ENCODE measurements around the gene CIRBP.

DNA sequence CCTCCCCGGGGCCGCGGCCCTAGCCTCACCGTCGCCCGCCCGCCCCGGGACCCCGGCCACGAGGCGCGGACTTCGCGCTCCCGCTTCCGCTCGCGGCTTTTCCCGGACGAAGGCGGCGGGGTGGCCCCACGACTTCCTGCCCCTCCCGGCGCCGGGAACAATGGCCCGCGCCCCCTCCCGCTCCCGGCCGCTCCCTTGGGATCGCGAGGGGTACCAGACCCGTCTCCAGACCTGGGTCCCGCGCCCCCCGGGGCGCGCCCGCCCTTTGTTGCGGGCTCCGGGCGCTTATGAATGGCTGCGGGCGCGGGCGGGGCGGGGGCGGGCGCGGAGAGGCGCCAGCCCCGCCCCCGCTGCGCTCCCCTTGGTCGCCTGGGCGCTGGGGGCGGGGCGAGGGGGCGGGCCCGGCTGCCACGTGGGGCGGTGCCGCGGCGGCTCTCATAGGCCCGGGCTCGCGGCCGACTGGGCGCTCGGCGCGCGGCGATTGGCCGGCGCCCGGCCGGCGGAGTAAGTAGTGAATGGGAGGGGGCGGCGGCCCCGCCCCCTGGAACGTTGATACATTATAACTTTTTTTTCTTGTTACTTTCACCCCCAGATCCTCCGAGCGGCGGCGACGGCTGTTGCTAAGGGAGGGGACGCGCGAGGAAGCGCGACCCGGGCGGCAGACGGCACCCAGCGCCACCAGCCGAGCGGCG is 19.7 kb upstream of the CIRBP start:
- TF ChIP-seq, protein P1, sequence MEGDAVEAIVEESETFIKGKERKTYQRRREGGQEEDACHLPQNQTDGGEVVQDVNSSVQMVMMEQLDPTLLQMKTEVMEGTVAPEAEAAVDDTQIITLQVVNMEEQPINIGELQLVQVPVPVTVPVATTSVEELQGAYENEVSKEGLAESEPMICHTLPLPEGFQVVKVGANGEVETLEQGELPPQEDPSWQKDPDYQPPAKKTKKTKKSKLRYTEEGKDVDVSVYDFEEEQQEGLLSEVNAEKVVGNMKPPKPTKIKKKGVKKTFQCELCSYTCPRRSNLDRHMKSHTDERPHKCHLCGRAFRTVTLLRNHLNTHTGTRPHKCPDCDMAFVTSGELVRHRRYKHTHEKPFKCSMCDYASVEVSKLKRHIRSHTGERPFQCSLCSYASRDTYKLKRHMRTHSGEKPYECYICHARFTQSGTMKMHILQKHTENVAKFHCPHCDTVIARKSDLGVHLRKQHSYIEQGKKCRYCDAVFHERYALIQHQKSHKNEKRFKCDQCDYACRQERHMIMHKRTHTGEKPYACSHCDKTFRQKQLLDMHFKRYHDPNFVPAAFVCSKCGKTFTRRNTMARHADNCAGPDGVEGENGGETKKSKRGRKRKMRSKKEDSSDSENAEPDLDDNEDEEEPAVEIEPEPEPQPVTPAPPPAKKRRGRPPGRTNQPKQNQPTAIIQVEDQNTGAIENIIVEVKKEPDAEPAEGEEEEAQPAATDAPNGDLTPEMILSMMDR (IDR thresholded peaks at IDR 0.05; ENCODE audit: low read depth, low read length), result no peak
- TF ChIP-seq POLR2A (IDR thresholded peaks at IDR 0.05; ENCODE audit: extremely low read depth, insufficient read length), result peak; percentile 42
- TF ChIP-seq, protein P2, sequence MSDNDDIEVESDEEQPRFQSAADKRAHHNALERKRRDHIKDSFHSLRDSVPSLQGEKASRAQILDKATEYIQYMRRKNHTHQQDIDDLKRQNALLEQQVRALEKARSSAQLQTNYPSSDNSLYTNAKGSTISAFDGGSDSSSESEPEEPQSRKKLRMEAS (IDR thresholded peaks at IDR 0.05; ENCODE audit: low read depth, low read length), result no peak
